Large intestine (tissue), 3 donors: ENCODE data around the gene RARB. TPM values are rescaled to one million over a fixed set of nuclear protein-coding genes. Genes with fewer than 3 reads are reported as not detected.

Source experiments
- DNase-seq, 2 donors: peaks; one replicate each; pipeline versions ENCODE4 v3.0.0 to v3.0.0-alpha.2; 2013
- H3K27ac ChIP-seq: one replicate; pipeline ENCODE4 v1.5.1; 2013; ENCODE audit warnings: low read length
- H3K27me3 ChIP-seq: 2 replicates; pipeline ENCODE4 v1.6.1; 2013; ENCODE audit warnings: low read length; ENCODE audit not compliant: control insufficient read depth, insufficient read depth
- H3K36me3 ChIP-seq: 2 replicates; pipeline ENCODE4 v1.6.1; 2013; ENCODE audit warnings: low read length; ENCODE audit not compliant: control insufficient read depth, insufficient read depth
- H3K4me1 ChIP-seq: one replicate; pipeline ENCODE4 v1.6.1; 2013; ENCODE audit warnings: low read length; ENCODE audit not compliant: control insufficient read depth, insufficient read depth
- H3K4me3 ChIP-seq: one replicate; pipeline ENCODE4 v1.5.1; 2013; ENCODE audit warnings: low read length
- H3K9me3 ChIP-seq: one replicate; pipeline ENCODE4 v1.6.1; 2013; ENCODE audit warnings: mild to moderate bottlenecking, low read depth, low read length, moderate library complexity; ENCODE audit not compliant: control insufficient read depth
- WGBS: methylation state at CpG from one replicate; pipeline ENCODE4 v1.1.5; 2013; ENCODE audit warnings: low lambda C conversion rate; ENCODE audit not compliant: insufficient coverage; 5-methylcytosine and 5-hydroxymethylcytosine counted together
- polyA plus RNA-seq: library from polyadenylated mRNA; unstranded; fragments of 120-200 nt; gene quantifications from one replicate; pipeline ENCODE4 v1.2.1, GENCODE V29; 2013

The RARB gene
- polyA plus RNA-seq, 1 donor = 9.1 TPM

- H3K36me3 ChIP-seq = no peaks in the 10 kb centered on the region
- WGBS = no CpG with 5 or more reads among the region's 9 CpGs
- H3K27ac ChIP-seq = no peak overlapping the region
- no peaks in the 10 kb centered on the region for H3K9me3 ChIP-seq
- H3K4me3 ChIP-seq = no peak overlapping the region
- no peaks in the 10 kb centered on the region for H3K27me3 ChIP-seq
- no peaks in the 10 kb centered on the region for H3K4me1 ChIP-seq
- DNase-seq = no peak
Observed at GRCh38 chr3:25471081-25471768, 43.2 kb downstream of the RARB start.

DNA sequence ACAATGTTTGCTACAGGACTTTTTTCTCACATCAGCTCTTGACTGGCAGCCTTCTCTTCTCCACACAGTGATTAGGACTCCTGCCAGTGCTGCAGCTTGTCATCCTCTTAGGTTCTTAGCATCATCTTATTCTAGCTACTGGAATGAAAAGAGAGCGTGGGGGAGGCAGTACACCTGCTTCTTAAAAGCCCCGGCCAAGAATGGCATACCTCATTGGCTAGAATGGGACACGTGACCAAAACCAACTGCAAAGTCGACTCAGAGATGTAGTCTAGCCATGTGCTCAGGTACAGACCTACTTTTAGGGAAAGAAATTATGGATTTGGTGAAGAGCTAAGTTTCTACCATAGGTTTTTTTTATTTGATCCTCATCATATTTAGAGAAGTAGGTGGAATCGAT is 44.1 kb downstream of the RARB start:
- WGBS = 100% methylated on average over 1 of the region's 5 CpGs
- Histone ChIP-seq H3K9me3 (no peaks in the 10 kb centered on the region), H3K27ac (no peak overlapping the region), H3K4me1 (no peaks in the 10 kb centered on the region), H3K4me3 (no peak overlapping the region), H3K36me3 (no peaks in the 10 kb centered on the region), H3K27me3 (no peaks in the 10 kb centered on the region)
- no peak for DNase-seq

- Histone ChIP-seq H3K4me3 (no peak overlapping the region), H3K9me3 (no peaks in the 10 kb centered on the region), H3K36me3 (no peaks in the 10 kb centered on the region), H3K27ac (no peak overlapping the region), H3K4me1 (no peaks in the 10 kb centered on the region), H3K27me3 (no peaks in the 10 kb centered on the region)
- no peak for DNase-seq
- no CpG with 5 or more reads among the region's 3 CpGs for WGBS
Observed at GRCh38 chr3:25472731-25473130, 44.7 kb downstream of the RARB start.

GRCh38 chr3:25473246-25473645 is 45.2 kb downstream of the RARB start:
- no peak overlapping the region for H3K27ac ChIP-seq
- no peaks in the 10 kb centered on the region for H3K4me1 ChIP-seq
- no peaks in the 10 kb centered on the region for H3K36me3 ChIP-seq
- no peaks in the 10 kb centered on the region for H3K27me3 ChIP-seq
- no peak for DNase-seq
- no peaks in the 10 kb centered on the region for H3K9me3 ChIP-seq
- WGBS = no CpG with 5 or more reads among the region's 2 CpGs
- no peak overlapping the region for H3K4me3 ChIP-seq

- Histone ChIP-seq H3K4me1 (no peaks in the 10 kb centered on the region), H3K4me3 (no peak overlapping the region), H3K27me3 (no peaks in the 10 kb centered on the region), H3K9me3 (no peaks in the 10 kb centered on the region), H3K27ac (no peak overlapping the region), H3K36me3 (no peaks in the 10 kb centered on the region)
- WGBS = 75% methylated on average over 1 of the region's 1 CpG
- no peak for DNase-seq
Observed at GRCh38 chr3:25474052-25474451, 46.0 kb downstream of the RARB start.

- Histone ChIP-seq H3K9me3 (no peaks in the 10 kb centered on the region), H3K4me1 (no peaks in the 10 kb centered on the region), H3K4me3 (no peak overlapping the region), H3K36me3 (no peaks in the 10 kb centered on the region), H3K27me3 (no peaks in the 10 kb centered on the region), H3K27ac (no peak overlapping the region)
- no peak for DNase-seq
- WGBS = no CpG with 5 or more reads among the region's 2 CpGs
Observed at GRCh38 chr3:25476639-25477038, 48.6 kb downstream of the RARB start.

DNA sequence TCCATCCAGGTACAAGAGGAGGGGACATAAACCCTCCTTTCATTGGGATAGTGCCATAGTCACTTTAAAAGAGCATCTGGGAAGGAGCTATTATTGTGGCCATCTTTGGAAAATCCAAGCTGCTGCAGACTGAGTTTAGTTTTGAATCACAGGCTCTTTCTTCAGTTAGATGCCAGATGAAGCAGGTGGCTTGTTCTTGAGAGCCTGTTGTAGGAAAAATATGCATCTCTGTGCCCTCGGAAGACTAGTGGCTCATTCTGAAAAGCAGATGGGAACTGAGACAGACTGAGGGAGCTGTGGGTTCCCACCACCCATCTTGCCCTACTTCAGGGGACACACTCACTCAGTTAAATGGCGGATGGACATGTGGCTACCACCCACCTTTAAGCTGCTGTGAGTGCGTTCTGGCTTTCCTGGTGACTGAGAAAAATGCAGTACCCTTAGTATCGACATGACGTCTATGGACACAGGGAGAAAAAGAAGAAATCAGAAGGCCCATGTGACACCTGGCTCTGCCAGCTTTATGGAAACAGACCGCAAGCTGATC is 50.2 kb downstream of the RARB start:
- Histone ChIP-seq H3K27ac (no peak overlapping the region), H3K9me3 (no peaks in the 10 kb centered on the region), H3K4me3 (no peak overlapping the region), H3K27me3 (no peaks in the 10 kb centered on the region), H3K4me1 (peaks cover 4% of the 10 kb centered on the region), H3K36me3 (no peaks in the 10 kb centered on the region)
- no CpG with 5 or more reads among the region's 6 CpGs for WGBS
- no peak for DNase-seq

GRCh38 chr3:25478964-25479726 is 51.1 kb downstream of the RARB start:
- H3K27me3 ChIP-seq = no peaks in the 10 kb centered on the region
- H3K27ac ChIP-seq = no peak overlapping the region
- no peak overlapping the region for H3K4me3 ChIP-seq
- H3K4me1 ChIP-seq = peaks cover 4% of the 10 kb centered on the region
- H3K9me3 ChIP-seq = no peaks in the 10 kb centered on the region
- H3K36me3 ChIP-seq = no peaks in the 10 kb centered on the region
- DNase-seq = no peak
- WGBS = 80% methylated on average over 2 of the region's 3 CpGs

GRCh38 chr3:25479727-25480010 is 51.6 kb downstream of the RARB start:
- Histone ChIP-seq H3K4me3 (no peak overlapping the region), H3K27me3 (no peaks in the 10 kb centered on the region), H3K9me3 (no peaks in the 10 kb centered on the region), H3K4me1 (peaks cover 4% of the 10 kb centered on the region), H3K27ac (no peak overlapping the region), H3K36me3 (no peaks in the 10 kb centered on the region)
- WGBS = no CpG with 5 or more reads among the region's 1 CpG
- no peak for DNase-seq

- WGBS = no CpG with 5 or more reads among the region's 1 CpG
- Histone ChIP-seq H3K9me3 (no peaks in the 10 kb centered on the region), H3K4me3 (no peak overlapping the region), H3K4me1 (peaks cover 4% of the 10 kb centered on the region), H3K27me3 (no peaks in the 10 kb centered on the region), H3K27ac (no peak overlapping the region), H3K36me3 (no peaks in the 10 kb centered on the region)
- no peak for DNase-seq
Observed at GRCh38 chr3:25480811-25481210, 52.7 kb downstream of the RARB start.
